K562 (cell line): Measurements from ENCODE around the gene PKDCC. TPM values are rescaled to one million over a fixed set of nuclear protein-coding genes. Genes with fewer than 3 reads are reported as not detected.

ENCODE experiments used
- ATAC-seq: fragments of 200-7000 bp; cut with Tn5 transposase; 3 replicates; pipeline ENCODE4 v1.9.1; 2020; ENCODE audit warnings: moderate library complexity
- BruUV-seq: library from RNA; stranded (reverse); fragments of 400-500 nt; replicated peaks from 2 replicates; lab custom pipeline; 2021; lab: Mats Ljungman, UMichigan
- CTCF ChIA-PET: fragments of 300-600 bp; formaldehyde crosslinking; extraction: SDS; loops from one replicate; lab custom pipeline; 2021; ENCODE audit warnings: low intra/inter-chr PET ratio; lab: Yijun Ruan, JAX
- POLR2A ChIA-PET: fragments of 300-600, 350-650 bp; sonication (Branson Sonifier 250); formaldehyde crosslinking; extraction: SDS; loops from one replicate; lab custom pipeline; 2021; ENCODE audit warnings: antibody characterized with exemption, inconsistent platforms; lab: Yijun Ruan, JAX
- DNase-seq, 4 experiments: peaks; one replicate each; pipeline versions ENCODE4 v3.0.0 to v3.0.0-alpha.2; 2011 to 2018; ENCODE audit warnings: low spot score in 3 of 4, mixed read lengths in 3 of 4; ENCODE audit errors: extremely low read depth in 1 of 4
- FAIRE-seq: peaks from 2 replicates; lab custom pipeline; 2011; peaks lifted over from hg19 to GRCh38; lab: Jason Lieb, UNC
- H2AFZ ChIP-seq: 2 replicates; pipeline ENCODE4 v1.6.0; 2011; ENCODE audit warnings: low read depth, low read length, control low read depth, inconsistent platforms
- H3K27ac ChIP-seq: fragments of 200-600 bp; 3 replicates; pipeline ENCODE4 v1.8.0; 2011; ENCODE audit warnings: low read depth, mild to moderate bottlenecking, control low read depth, inconsistent platforms, low read length, moderate library complexity, mixed read lengths; ENCODE audit errors: extremely low read depth
- H3K27me3 ChIP-seq, 2 experiments: fragments of 300-600 bp in 1 of 2; 2 replicates in 1 of 2; 3 replicates in 1 of 2; pipeline versions ENCODE4 v1.6.0 to v1.8.0; 2011; ENCODE audit warnings: inconsistent platforms in 2 of 2, low read length in 2 of 2, mild to moderate bottlenecking in 1 of 2, mixed read lengths in 1 of 2, moderate library complexity in 1 of 2; ENCODE audit not compliant: control insufficient read depth in 2 of 2, insufficient read depth in 2 of 2
- H3K36me3 ChIP-seq: fragments of 300-600 bp; 3 replicates; pipeline ENCODE4 v1.8.0; 2011; ENCODE audit warnings: mild to moderate bottlenecking, low read length, inconsistent platforms; ENCODE audit not compliant: control insufficient read depth, insufficient read depth
- H3K4me1 ChIP-seq, 2 experiments: fragments of 200-600 bp in 1 of 2; replicated peaks in 1 of 2; 2 replicates in 1 of 2; 3 replicates in 1 of 2; pipeline versions ENCODE4 v1.5.1 to v1.8.0; 2011; ENCODE audit warnings: inconsistent platforms in 2 of 2, low read length in 2 of 2, mild to moderate bottlenecking in 1 of 2, mixed read lengths in 1 of 2, moderate library complexity in 1 of 2; ENCODE audit not compliant: control insufficient read depth in 2 of 2, insufficient read depth in 2 of 2
- H3K4me2 ChIP-seq: 2 replicates; pipeline ENCODE4 v1.6.1; 2011; ENCODE audit warnings: low read length, control low read depth, inconsistent platforms, mixed read lengths; ENCODE audit not compliant: insufficient read depth
- H3K4me3 ChIP-seq: fragments of 200-600 bp; sonication (generic), shearing (Covaris generic); 2 replicates; pipeline ENCODE4 v1.5.1; 2016; ENCODE audit warnings: control low read depth, inconsistent platforms
- H3K79me2 ChIP-seq: fragments of 200-600 bp; 3 replicates; pipeline ENCODE4 v1.8.0; 2011; ENCODE audit warnings: low read length, inconsistent platforms; ENCODE audit not compliant: control insufficient read depth, insufficient read depth
- H3K9ac ChIP-seq, 2 experiments: 2 replicates each; pipeline versions ENCODE4 v1.6.0 to v1.6.1; 2011; ENCODE audit warnings: low read depth in 2 of 2, low read length in 2 of 2, control low read depth in 1 of 2, inconsistent platforms in 1 of 2, mild to moderate bottlenecking in 1 of 2, mixed read lengths in 1 of 2; ENCODE audit not compliant: insufficient read depth in 1 of 2
- H3K9me1 ChIP-seq: one replicate; pipeline ENCODE4 v1.6.0; 2011; ENCODE audit warnings: inconsistent platforms, mild to moderate bottlenecking, low read length, moderate library complexity; ENCODE audit not compliant: control insufficient read depth, insufficient read depth
- H3K9me3 ChIP-seq: replicated peaks from 2 replicates; pipeline ENCODE4 v1.5.1; 2011; ENCODE audit warnings: low read depth, low read length, inconsistent platforms; ENCODE audit not compliant: control insufficient read depth, insufficient read depth
- H4K20me1 ChIP-seq: replicated peaks from 2 replicates; pipeline ENCODE4 v1.6.1; 2011; ENCODE audit warnings: low read length, inconsistent platforms, mixed read lengths; ENCODE audit not compliant: control insufficient read depth, insufficient read depth
- CBX8 ChIP-seq: fragments of 200-600 bp; sonication (generic); IDR thresholded peaks from 2 replicates; pipeline ENCODE4 v1.6.1; 2012; ENCODE audit warnings: borderline replicate concordance, mixed run types, low read depth, mild to moderate bottlenecking, moderate library complexity, mixed read lengths, low read length, control low read depth, inconsistent platforms; ENCODE audit not compliant: poor library complexity, severe bottlenecking; ENCODE audit errors: extremely low read depth
- JUNB ChIP-seq: fragments of 450-650 bp; formaldehyde crosslinking; conservative IDR thresholded peaks from 2 replicates; pipeline ENCODE4 v1.4.0; 2020; ENCODE audit warnings: mild to moderate bottlenecking
- MAFK ChIP-seq: IDR thresholded peaks from 2 replicates; pipeline ENCODE4 v1.6.1; 2011; ENCODE audit warnings: low read length, improper control_type of control experiment
- MXI1 ChIP-seq: IDR thresholded peaks from 2 replicates; pipeline ENCODE4 v1.6.1; 2011; ENCODE audit warnings: low read depth, mild to moderate bottlenecking, improper control_type of control experiment, low read length
- MYNN ChIP-seq, 2 experiments: sonication (generic); formaldehyde crosslinking in 1 of 2; IDR thresholded peaks; 2 replicates each; pipeline versions ENCODE4 v1.5.0 to v1.6.1; 2016 to 2020; ENCODE audit warnings: antibody characterized with exemption in 1 of 2, missing genetic modification reagents in 1 of 2
- TCF7L2 ChIP-seq: fragments of 150-350 bp; IDR thresholded peaks from 2 replicates; pipeline ENCODE4 v1.6.1; 2016; ENCODE audit warnings: low read depth, mild to moderate bottlenecking, low read length, moderate library complexity
- ZC3H11A ChIP-seq: IDR thresholded peaks from 2 replicates; pipeline ENCODE4 v1.6.1; 2012; ENCODE audit warnings: low read depth, low read length, improper control_type of control experiment
- ZNF175 ChIP-seq: fragments of 200-800 bp; sonication (Bioruptor generic); IDR thresholded peaks from 2 replicates; pipeline ENCODE4 v1.6.1; 2016; ENCODE audit warnings: low read depth, mild to moderate bottlenecking, missing genetic modification characterization, missing compliant biosample characterization
- WGBS: fragments of 100-300 bp; shearing (Covaris generic); methylation state at CpG from one replicate; pipeline ENCODE4 v1.1.6; 2016; ENCODE audit warnings: low coverage, mixed read lengths; ENCODE audit not compliant: insufficient coverage; ENCODE audit errors: missing lambda C conversion rate; 5-methylcytosine and 5-hydroxymethylcytosine counted together
- in situ Hi-C: fragments of 300-500 bp; cut with MboI; formaldehyde crosslinking; loops from 4 replicates; pipeline ENCODE4 v1.15.0; 2018; ENCODE audit warnings: inconsistent platforms, mixed read lengths
- intact Hi-C: fragments of 100-400 bp; cut with micrococcal nuclease; formaldehyde crosslinking; loops from 2 replicates; pipeline ENCODE4 v1.14.2; 2022
- polyA plus RNA-seq, 8 experiments: library from polyadenylated mRNA; depleted of rRNA in 4 of 8; stranded (reverse) in 5 of 8; unstranded in 3 of 8; fragments of >200 nt; fragmentation: Nextera tagmentation in 2 of 8; fragmentation: Illumina TruSeq in 1 of 8; extraction: Ambion mirVana in 2 of 8; extraction: Trizol in 1 of 8; gene quantifications; 2 replicates each; pipeline versions ENCODE4 v1.2.1 to v1.2.3, GENCODE V29; 2011 to 2014; ENCODE audit warnings: inconsistent platforms in 1 of 8, missing spikeins in 1 of 8
- total RNA-seq, 7 experiments: library from RNA; depleted of rRNA in 6 of 7; stranded (reverse); fragments of >200 nt in 6 of 7; fragmentation: Illumina TruSeq in 2 of 7; extraction: Trizol in 2 of 7; gene quantifications; 2 replicates each; pipeline versions ENCODE4 v1.2.1 to v1.2.3, GENCODE V29; 2011 to 2021; ENCODE audit warnings: low replicate concordance in 1 of 7
- TF ChIP-seq, protein P1 (sequence below), 2 experiments: IDR thresholded peaks; 2 replicates each; pipeline ENCODE4 v1.6.1; 2011; ENCODE audit warnings: borderline replicate concordance in 1 of 2, control low read depth in 1 of 2, low read depth in 1 of 2, low read length in 1 of 2, mild to moderate bottlenecking in 1 of 2, mixed read lengths in 1 of 2, moderate library complexity in 1 of 2; ENCODE audit not compliant: insufficient read depth in 1 of 2, insufficient read length in 1 of 2, poor library complexity in 1 of 2, severe bottlenecking in 1 of 2; ENCODE audit errors: extremely low read depth in 1 of 2

The PKDCC gene
- total and polyA plus RNA-seq, 9 of the 15 experiments (the other 6 are each of a cell fraction or from before 2014, with no cell fraction given) = 0.62 to 14.8 (median 1.3) TPM; not detected in 2

- TF ChIP-seq, protein P1, sequence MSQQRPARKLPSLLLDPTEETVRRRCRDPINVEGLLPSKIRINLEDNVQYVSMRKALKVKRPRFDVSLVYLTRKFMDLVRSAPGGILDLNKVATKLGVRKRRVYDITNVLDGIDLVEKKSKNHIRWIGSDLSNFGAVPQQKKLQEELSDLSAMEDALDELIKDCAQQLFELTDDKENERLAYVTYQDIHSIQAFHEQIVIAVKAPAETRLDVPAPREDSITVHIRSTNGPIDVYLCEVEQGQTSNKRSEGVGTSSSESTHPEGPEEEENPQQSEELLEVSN (IDR thresholded peaks at IDR 0.05; ENCODE audit: borderline replicate concordance in 1 of 2, extremely low read depth in 1 of 2, insufficient read depth in 1 of 2, insufficient read length in 1 of 2, low read depth in 1 of 2, low read length in 1 of 2, poor library complexity in 1 of 2, severe bottlenecking in 1 of 2) = no peak
- TF ChIP-seq MAFK (no peak), MYNN (IDR thresholded peaks at IDR 0.05) (no peak), MYNN (CRISPR knock-in tag; IDR thresholded peaks at IDR 0.05) (no peak), ZNF175 (CRISPR knock-in tag) (no peak), MXI1 (no peak), JUNB (CRISPR knock-in tag) (no peak), ZC3H11A (no peak)
Observed at GRCh38 chr2:42028571-42029148, 19.2 kb upstream of the PKDCC start (continued).

- Histone ChIP-seq H3K79me2 (no peaks in the 10 kb centered on the region), H3K9me1 (no peaks in the 10 kb centered on the region), H3K4me2 (no peak overlapping the region), H3K9me3 (no peaks in the 10 kb centered on the region), H3K4me1 (no peaks in the 10 kb centered on the region; a peak in 1 of 5 replicates), H3K27ac (no peak overlapping the region), H3K36me3 (no peaks in the 10 kb centered on the region), H3K9ac (no peak overlapping the region), H3K27me3 (peaks cover 20 to 51% of the 10 kb centered on the region in 2 experiments; a peak in 4 of 5 replicates), H3K4me3 (no peak overlapping the region), H4K20me1 (peaks cover 4% of the 10 kb centered on the region; the same call in 1 of the 2 replicates), H2AFZ (no peak overlapping the region)
- CTCF ChIA-PET = no interaction called here
- in situ Hi-C loops = no loop called here
- intact Hi-C loops = no loop called here
- WGBS = 2% methylated on average over 4 of the region's 4 CpGs
- BruUV-seq = no TSS peak
- ATAC-seq (no peak), DNase-seq (no peak), FAIRE-seq (no peak)
- POLR2A ChIA-PET = no interaction called here
- no peak for TF ChIP-seq CBX8
- TF ChIP-seq TCF7L2 = no peak
Observed at GRCh38 chr2:42029171-42029570, 18.6 kb upstream of the PKDCC start.
